VCaP (cell line): ENCODE data around the gene RAB13.

ENCODE experiments used
- H3K27ac ChIP-seq: fragments of 450-650 bp; 2 replicates; pipeline ENCODE4 v1.5.1; 2017
- TF ChIP-seq, protein P1 (sequence below): fragments of 450-650 bp; conservative IDR thresholded peaks from 2 replicates; pipeline ENCODE4 v1.5.1; 2017; ENCODE audit warnings: mild to moderate bottlenecking, moderate library complexity

RAB13 gene

DNA sequence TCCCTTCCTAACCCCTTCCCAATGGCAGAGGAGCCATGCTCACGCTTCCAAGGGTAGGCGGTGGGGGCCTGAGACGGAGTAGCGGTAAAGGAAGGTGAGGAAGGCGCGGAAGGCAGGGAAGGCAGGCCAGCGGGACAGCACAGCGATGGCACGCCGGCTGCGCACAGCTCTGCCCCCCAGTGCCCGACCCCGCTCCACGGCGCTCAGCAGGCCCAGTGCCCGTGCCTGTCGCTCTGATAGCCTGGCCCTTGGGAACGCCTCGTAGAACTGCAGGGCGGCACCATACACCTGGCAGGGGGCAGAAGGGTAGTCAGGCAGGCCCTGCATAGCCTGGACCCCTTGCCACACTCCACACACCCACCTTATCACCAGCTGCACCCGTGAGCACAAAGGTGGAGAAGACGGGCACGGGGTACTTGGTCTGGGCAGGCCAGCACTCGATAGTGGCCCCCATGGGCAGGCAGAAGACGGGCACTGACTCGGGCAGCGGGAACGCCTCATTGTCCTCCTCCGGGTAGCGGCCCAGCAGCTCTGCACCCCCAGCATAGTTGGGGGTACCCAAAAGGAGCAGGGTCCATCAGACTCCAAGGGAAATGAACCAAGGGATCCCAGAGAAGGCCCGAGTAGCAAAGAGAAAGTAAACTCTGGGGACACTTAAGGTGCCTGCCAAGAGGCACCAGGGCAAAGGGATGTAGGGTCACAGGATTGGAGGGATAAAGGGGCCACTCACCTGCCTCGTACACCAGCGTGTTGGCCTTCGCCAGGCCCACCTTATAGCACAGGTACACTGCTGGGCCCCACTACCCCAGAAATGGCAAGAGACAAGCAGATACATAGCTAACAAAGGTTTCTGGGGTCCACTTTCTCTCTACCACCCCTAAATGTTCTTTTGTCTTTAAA, 44.1 kb downstream of the RAB13 start:
- no peak overlapping the region for H3K27ac ChIP-seq
- TF ChIP-seq, protein P1, sequence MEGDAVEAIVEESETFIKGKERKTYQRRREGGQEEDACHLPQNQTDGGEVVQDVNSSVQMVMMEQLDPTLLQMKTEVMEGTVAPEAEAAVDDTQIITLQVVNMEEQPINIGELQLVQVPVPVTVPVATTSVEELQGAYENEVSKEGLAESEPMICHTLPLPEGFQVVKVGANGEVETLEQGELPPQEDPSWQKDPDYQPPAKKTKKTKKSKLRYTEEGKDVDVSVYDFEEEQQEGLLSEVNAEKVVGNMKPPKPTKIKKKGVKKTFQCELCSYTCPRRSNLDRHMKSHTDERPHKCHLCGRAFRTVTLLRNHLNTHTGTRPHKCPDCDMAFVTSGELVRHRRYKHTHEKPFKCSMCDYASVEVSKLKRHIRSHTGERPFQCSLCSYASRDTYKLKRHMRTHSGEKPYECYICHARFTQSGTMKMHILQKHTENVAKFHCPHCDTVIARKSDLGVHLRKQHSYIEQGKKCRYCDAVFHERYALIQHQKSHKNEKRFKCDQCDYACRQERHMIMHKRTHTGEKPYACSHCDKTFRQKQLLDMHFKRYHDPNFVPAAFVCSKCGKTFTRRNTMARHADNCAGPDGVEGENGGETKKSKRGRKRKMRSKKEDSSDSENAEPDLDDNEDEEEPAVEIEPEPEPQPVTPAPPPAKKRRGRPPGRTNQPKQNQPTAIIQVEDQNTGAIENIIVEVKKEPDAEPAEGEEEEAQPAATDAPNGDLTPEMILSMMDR: no peak

DNA sequence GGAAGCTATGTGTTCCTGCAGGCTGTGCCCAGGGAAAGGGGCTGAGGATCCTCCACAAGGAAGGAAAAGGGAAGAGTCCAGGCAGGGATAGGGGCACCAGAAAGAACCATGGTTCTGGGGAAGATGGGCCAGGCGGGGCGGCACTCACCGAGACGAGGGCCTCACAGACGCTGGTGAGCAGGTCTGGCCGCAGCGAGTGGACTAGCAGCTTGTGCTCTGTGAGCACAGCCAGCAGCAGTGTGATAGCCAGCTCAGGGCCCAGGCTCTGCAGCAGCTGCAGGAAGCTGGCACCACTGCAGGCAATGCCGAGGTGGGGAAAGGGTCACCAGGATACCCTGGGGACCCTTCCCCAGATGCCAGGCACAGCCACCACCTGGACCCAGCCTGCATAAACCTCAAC, 45.4 kb downstream of the RAB13 start:
- H3K27ac ChIP-seq: no peak overlapping the region
- TF ChIP-seq, protein P1: no peak

DNA sequence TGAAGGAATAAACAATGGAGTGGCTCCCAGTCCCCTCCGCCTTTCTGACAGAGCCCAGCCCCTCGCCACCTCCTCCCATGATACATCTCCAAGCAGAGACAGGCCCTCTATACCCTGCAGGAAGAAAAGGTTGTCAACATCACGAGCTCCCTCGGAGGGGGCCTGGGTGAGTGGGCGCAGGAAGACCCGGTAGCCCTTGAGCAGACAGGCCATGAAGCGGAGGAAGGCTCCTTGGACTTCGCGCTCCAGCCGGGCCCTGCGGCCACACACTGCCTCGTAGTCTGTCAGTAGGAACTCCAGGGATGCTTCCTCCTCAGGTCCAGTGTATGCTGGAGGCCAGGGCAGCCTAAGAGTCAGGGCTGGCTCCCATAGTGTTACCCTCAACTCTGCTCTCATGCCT, 46.7 kb downstream of the RAB13 start:
- H3K27ac ChIP-seq: no peak overlapping the region
- TF ChIP-seq, protein P1: no peak; the same call in 1 of the 2 replicates

DNA sequence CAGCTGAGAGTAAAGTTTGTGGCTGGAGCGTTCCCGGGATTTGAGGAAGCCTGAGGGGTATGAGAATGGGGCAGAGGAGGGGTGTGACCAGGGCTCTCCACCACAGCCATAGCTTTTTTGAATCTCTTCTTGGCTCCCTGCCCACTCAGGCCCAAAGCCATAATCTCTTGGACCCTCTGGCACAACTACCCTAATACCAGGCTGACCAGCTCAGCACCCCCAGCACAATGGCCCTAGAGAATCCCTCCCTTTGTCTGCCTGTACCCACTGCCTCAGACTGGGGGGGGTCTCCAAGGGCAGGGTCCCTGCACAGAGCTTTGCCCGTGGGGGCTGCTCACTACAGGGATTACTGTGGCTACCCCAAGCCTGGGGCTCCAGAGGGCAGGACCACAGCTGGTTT, 47.1 kb downstream of the RAB13 start:
- no peak overlapping the region for H3K27ac ChIP-seq
- TF ChIP-seq, protein P1: no peak

DNA sequence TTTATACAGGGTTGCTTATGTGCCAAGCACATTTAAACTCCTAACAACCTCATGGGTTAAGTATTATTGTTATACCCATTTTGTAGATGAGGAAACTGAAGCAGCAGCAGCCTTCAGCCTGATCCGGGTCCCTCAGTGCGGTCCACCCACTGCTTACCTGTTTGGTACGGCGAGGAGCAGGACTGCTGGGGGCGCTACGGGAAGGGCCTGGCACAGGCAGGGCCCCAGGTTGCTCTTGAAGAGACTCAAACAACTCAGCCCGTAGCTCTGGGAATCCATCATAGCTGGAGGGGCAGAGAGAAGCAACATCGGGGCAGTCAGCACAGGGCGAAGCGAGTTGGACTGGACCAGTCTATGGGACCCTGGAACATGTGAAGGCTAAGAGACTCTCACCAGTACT, 48.8 kb downstream of the RAB13 start:
- TF ChIP-seq, protein P1: no peak

DNA sequence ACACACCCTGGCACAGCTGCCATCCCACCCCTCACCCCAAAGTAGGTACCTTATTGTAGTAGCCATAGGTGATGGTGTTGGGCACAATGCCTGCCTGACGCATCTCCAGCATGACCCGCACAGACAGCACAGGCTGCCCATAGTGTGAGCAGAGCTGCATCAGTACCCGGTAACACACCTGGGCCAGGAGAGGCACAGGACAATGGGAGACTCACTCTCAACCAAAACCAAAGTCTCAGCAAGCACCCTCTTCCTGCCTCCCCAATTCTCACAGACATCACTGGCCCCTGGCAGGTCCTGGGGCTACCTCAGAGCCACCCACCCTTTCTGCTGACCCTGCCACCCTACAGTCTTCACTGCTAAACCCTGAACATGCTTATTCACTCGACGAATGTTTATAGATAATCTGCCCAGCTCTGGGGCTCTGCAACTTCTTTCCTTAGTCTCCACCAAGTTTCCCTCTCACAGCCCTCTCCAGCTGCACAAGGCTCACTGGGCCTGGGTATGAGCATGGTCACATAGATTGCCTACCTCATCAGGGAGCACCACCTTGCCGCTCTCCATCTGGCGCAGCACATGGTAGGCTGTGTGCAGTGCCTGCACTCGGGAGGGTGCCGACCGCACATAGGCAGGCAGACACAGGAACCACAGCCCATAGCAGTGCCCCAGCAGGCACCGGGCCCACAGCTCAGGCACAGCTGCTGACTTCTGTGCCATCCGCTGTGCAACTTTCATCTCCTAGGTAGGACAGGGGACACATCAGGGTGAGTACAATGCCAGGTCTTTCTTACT, 49.9 kb downstream of the RAB13 start:
- TF ChIP-seq, protein P1: no peak
- no peak overlapping the region for H3K27ac ChIP-seq

More for the DNA sequence above, 48.8 kb downstream of the RAB13 start:
- H3K27ac ChIP-seq: no peak overlapping the region

DNA sequence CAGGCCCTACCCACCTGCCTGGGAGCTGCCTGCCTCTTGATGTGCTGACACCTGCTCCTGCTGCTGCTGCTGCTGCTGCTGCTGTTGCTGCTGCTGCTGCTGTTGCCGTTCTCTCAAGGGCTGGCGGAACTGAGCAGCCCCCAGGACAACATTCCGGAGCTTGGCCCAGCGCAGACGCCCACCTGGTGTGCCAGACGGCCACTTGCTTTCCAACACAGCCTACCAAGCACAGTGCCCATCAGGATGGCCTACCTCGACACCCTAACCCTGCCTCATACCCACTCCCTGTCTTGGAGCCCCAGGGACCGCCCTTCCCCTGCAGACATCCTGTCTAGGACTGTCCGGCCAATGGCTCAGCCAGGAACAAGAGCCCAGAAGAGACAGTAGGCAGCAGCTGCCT, 51.4 kb downstream of the RAB13 start:
- TF ChIP-seq, protein P1: no peak
- H3K27ac ChIP-seq: no peak overlapping the region
